Mesendoderm (in vitro differentiated cells): ENCODE results near the gene FRAS1.
"Not testable (repeated sequence)": the region's sequence is repeated elsewhere in the genome, so short reads cannot be mapped to it uniquely, and the experiment has no call there.

Experiments
- DNase-seq: peaks from one replicate; pipeline ENCODE4 v3.0.0; 2013
- H2AK5ac ChIP-seq: 2 replicates; pipeline ENCODE4 v1.6.1; 2013; ENCODE audit warnings: low read length, inconsistent platforms
- H2BK120ac ChIP-seq: 2 replicates; pipeline ENCODE4 v1.6.1; 2013; ENCODE audit warnings: low read depth, mild to moderate bottlenecking, low read length, moderate library complexity, mixed read lengths
- H2BK15ac ChIP-seq: replicated peaks from 2 replicates; pipeline ENCODE4 v1.6.1; 2013; ENCODE audit warnings: low read depth, mild to moderate bottlenecking, moderate library complexity
- H2BK5ac ChIP-seq: 2 replicates; pipeline ENCODE4 v1.6.1; 2013; ENCODE audit warnings: low read length, inconsistent platforms
- H3K18ac ChIP-seq: 2 replicates; pipeline ENCODE4 v1.6.1; 2013; ENCODE audit warnings: mild to moderate bottlenecking, low read length, mixed read lengths
- H3K23ac ChIP-seq: one replicate; pipeline ENCODE4 v1.6.1; 2013; ENCODE audit warnings: low read length
- H3K27ac ChIP-seq: 2 replicates; pipeline ENCODE4 v1.5.1; 2013; ENCODE audit warnings: low read depth, mild to moderate bottlenecking, inconsistent platforms, low read length, moderate library complexity
- H3K27me3 ChIP-seq: 2 replicates; pipeline ENCODE4 v1.6.1; 2013; ENCODE audit warnings: low read length, control low read depth, mild to moderate bottlenecking, inconsistent platforms; ENCODE audit not compliant: insufficient read depth, poor library complexity
- H3K36me3 ChIP-seq: 2 replicates; pipeline ENCODE4 v1.6.1; 2013; ENCODE audit warnings: low read length, inconsistent platforms; ENCODE audit not compliant: control insufficient read depth, insufficient read depth
- H3K4ac ChIP-seq: one replicate; pipeline ENCODE4 v1.6.1; 2013; ENCODE audit warnings: low read depth, mild to moderate bottlenecking, low read length, moderate library complexity
- H3K4me1 ChIP-seq: 2 replicates; pipeline ENCODE4 v1.6.1; 2013; ENCODE audit warnings: low read depth, low read length, inconsistent platforms; ENCODE audit not compliant: control insufficient read depth
- H3K4me2 ChIP-seq: 2 replicates; pipeline ENCODE4 v1.6.1; 2013; ENCODE audit warnings: low read length
- H3K4me3 ChIP-seq: 2 replicates; pipeline ENCODE4 v1.5.1; 2013; ENCODE audit warnings: mild to moderate bottlenecking, low read length
- H3K56ac ChIP-seq: one replicate; pipeline ENCODE4 v1.6.1; 2013; ENCODE audit warnings: low read length
- H3K79me1 ChIP-seq: 2 replicates; pipeline ENCODE4 v1.6.1; 2013; ENCODE audit warnings: low read length, inconsistent platforms
- H3K79me2 ChIP-seq: 2 replicates; pipeline ENCODE4 v1.6.1; 2013; ENCODE audit warnings: mild to moderate bottlenecking, low read length; ENCODE audit not compliant: control insufficient read depth, insufficient read depth
- H3K9ac ChIP-seq: 2 replicates; pipeline ENCODE4 v1.6.1; 2013; ENCODE audit warnings: low read length, inconsistent platforms
- H4K5ac ChIP-seq: one replicate; pipeline ENCODE4 v1.6.1; 2013; ENCODE audit warnings: low read length
- H4K8ac ChIP-seq: one replicate; pipeline ENCODE4 v1.6.1; 2013; ENCODE audit warnings: low read depth, mild to moderate bottlenecking, control low read depth, low read length, moderate library complexity
- WGBS: extraction: QIAGEN DNeasy Blood & Tissue Kit; methylation state at CpG from one replicate; pipeline ENCODE4 v1.1.7; 2013; ENCODE audit warnings: low lambda C conversion rate, missing lambda C conversion rate; ENCODE audit not compliant: insufficient coverage; ENCODE audit errors: extremely low coverage; 5-methylcytosine and 5-hydroxymethylcytosine counted together

Gene FRAS1

DNA sequence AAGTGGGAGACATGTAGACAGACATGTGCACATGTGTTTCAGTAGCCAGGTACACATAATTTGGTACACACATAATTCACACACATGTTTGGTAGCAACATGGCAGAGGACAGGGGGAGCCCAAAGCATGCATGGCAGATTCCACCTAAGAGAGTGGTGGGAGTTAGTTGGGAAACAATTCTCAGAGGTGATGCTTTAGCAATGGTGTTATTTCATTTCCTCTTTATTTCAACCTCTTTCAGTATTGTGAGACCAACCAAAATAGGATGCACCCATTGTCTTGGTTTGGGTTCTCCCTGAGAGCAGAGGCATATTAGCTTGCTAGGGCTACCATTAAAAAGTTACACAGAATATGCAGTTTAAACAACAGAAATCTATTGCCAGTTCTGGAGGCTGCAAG lies 402.2 kb downstream of the FRAS1 start:
- Histone ChIP-seq H3K27ac (no peak overlapping the region), H2AK5ac (no peak overlapping the region), H4K8ac (no peak overlapping the region), H3K79me1 (no peaks in the 10 kb centered on the region), H3K79me2 (no peaks in the 10 kb centered on the region), H3K56ac (no peak overlapping the region), H3K18ac (no peak overlapping the region), H3K9ac (no peak overlapping the region), H3K4me1 (no peaks in the 10 kb centered on the region), H3K36me3 (peaks cover 3% of the 10 kb centered on the region), H3K23ac (no peak overlapping the region), H3K4me3 (no peak overlapping the region), H4K5ac (no peak overlapping the region), H2BK120ac (no peak overlapping the region), H2BK5ac (no peak overlapping the region), H2BK15ac (no peak overlapping the region), H3K4me2 (no peak overlapping the region), H3K27me3 (no peaks in the 10 kb centered on the region), H3K4ac (no peak overlapping the region)
- no peak for DNase-seq

DNA sequence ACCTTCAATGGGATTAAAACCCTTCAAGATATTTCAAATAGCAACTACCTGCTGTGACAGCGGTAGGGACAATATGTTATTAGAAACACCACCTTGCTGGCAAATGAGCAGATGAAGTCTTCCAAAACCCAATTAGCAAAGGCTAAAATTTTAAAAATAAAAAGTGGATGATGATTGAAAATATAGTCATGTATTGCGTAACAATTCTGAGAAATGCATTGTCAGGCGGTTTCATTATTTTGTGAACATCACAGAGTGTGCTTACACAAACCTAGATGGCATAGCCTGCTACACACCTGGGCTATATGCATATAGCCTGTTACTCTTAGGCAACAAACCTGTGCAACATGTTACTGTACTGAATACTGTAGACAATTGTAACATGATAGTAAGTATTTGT lies 403.2 kb downstream of the FRAS1 start:
- Histone ChIP-seq H3K4me3 (no peak overlapping the region), H3K79me1 (no peaks in the 10 kb centered on the region), H3K9ac (no peak overlapping the region), H3K27ac (no peak overlapping the region), H2BK5ac (no peak overlapping the region), H3K4ac (no peak overlapping the region), H3K56ac (no peak overlapping the region), H2BK15ac (no peak overlapping the region), H3K23ac (no peak overlapping the region), H2AK5ac (no peak overlapping the region), H3K27me3 (no peaks in the 10 kb centered on the region), H3K79me2 (no peaks in the 10 kb centered on the region), H4K5ac (no peak overlapping the region), H3K4me2 (no peak overlapping the region), H2BK120ac (no peak overlapping the region), H3K4me1 (no peaks in the 10 kb centered on the region), H3K36me3 (peaks cover 3% of the 10 kb centered on the region), H3K18ac (no peak overlapping the region), H4K8ac (no peak overlapping the region)
- WGBS = no CpG with 5 or more reads among the region's 3 CpGs
- DNase-seq = no peak

GRCh38 chr4:78464265-78464664 lies 407.1 kb downstream of the FRAS1 start:
- peaks cover 4% of the 10 kb centered on the region for H3K36me3 ChIP-seq
- H2BK120ac ChIP-seq = no peak overlapping the region
- no peak overlapping the region for H3K9ac ChIP-seq
- H3K18ac ChIP-seq = no peak overlapping the region
- H3K56ac ChIP-seq = no peak overlapping the region
- H3K4me2 ChIP-seq = no peak overlapping the region
- H3K4me1 ChIP-seq = no peaks in the 10 kb centered on the region
- H3K79me1 ChIP-seq = no peaks in the 10 kb centered on the region
- no peak overlapping the region for H2BK5ac ChIP-seq
- H4K5ac ChIP-seq = no peak overlapping the region
- no peak overlapping the region for H3K4ac ChIP-seq
- H3K23ac ChIP-seq = no peak overlapping the region
- no peak overlapping the region for H4K8ac ChIP-seq
- H3K4me3 ChIP-seq = no peak overlapping the region
- H3K79me2 ChIP-seq = no peaks in the 10 kb centered on the region
- no peak for DNase-seq
- H3K27me3 ChIP-seq = no peaks in the 10 kb centered on the region
- no CpG with 5 or more reads among the region's 7 CpGs for WGBS
- H2BK15ac ChIP-seq = no peak overlapping the region
- H2AK5ac ChIP-seq = no peak overlapping the region
- no peak overlapping the region for H3K27ac ChIP-seq

- DNase-seq, H4K8ac ChIP-seq, H4K5ac ChIP-seq, H3K4ac ChIP-seq, H3K9ac ChIP-seq, H3K27me3 ChIP-seq, H3K4me1 ChIP-seq, H3K36me3 ChIP-seq, H2BK120ac ChIP-seq, H3K18ac ChIP-seq, H3K23ac ChIP-seq, H2BK5ac ChIP-seq, H3K79me2 ChIP-seq, H2AK5ac ChIP-seq, H3K27ac ChIP-seq, H3K56ac ChIP-seq, H3K4me2 ChIP-seq, H3K79me1 ChIP-seq, H3K4me3 ChIP-seq, H2BK15ac ChIP-seq: not testable (repeated sequence)
- no CpG with 5 or more reads among the region's 1 CpG for WGBS
Observed at GRCh38 chr4:78467223-78467622, 410.1 kb downstream of the FRAS1 start.

GRCh38 chr4:78468272-78468671 lies 411.1 kb downstream of the FRAS1 start:
- Histone ChIP-seq H3K27ac (no peak overlapping the region), H3K23ac (no peak overlapping the region), H3K27me3 (no peaks in the 10 kb centered on the region), H3K4ac (no peak overlapping the region), H4K5ac (no peak overlapping the region), H2BK120ac (no peak overlapping the region), H4K8ac (no peak overlapping the region), H2BK5ac (no peak overlapping the region), H3K4me3 (no peak overlapping the region), H3K56ac (no peak overlapping the region), H3K18ac (no peak overlapping the region), H3K9ac (no peak overlapping the region), H3K4me1 (no peaks in the 10 kb centered on the region), H2AK5ac (no peak overlapping the region), H3K4me2 (no peak overlapping the region), H2BK15ac (no peak overlapping the region), H3K79me2 (no peaks in the 10 kb centered on the region), H3K36me3 (peaks cover 5% of the 10 kb centered on the region), H3K79me1 (no peaks in the 10 kb centered on the region)
- DNase-seq = no peak
- no CpG with 5 or more reads among the region's 3 CpGs for WGBS

GRCh38 chr4:78476108-78476704 lies 419.1 kb downstream of the FRAS1 start:
- Histone ChIP-seq H3K79me2 (no peaks in the 10 kb centered on the region), H4K8ac (no peak overlapping the region), H2BK120ac (no peak overlapping the region), H3K4me1 (no peaks in the 10 kb centered on the region), H3K18ac (no peak overlapping the region), H3K79me1 (no peaks in the 10 kb centered on the region), H3K9ac (no peak overlapping the region), H3K23ac (no peak overlapping the region), H4K5ac (no peak overlapping the region), H3K27me3 (no peaks in the 10 kb centered on the region), H3K4me3 (no peak overlapping the region), H3K56ac (no peak overlapping the region), H2BK15ac (no peak overlapping the region), H3K36me3 (peaks cover 8% of the 10 kb centered on the region), H2AK5ac (no peak overlapping the region), H2BK5ac (no peak overlapping the region), H3K27ac (no peak overlapping the region), H3K4ac (no peak overlapping the region), H3K4me2 (no peak overlapping the region)
- WGBS = no CpG with 5 or more reads among the region's 3 CpGs
- no peak for DNase-seq
